HEK293 (cell line): Measurements from ENCODE around the gene STX2.

Experiments used
- CTCF ChIA-PET: fragments of 350-600 bp; formaldehyde crosslinking; extraction: SDS; loops from one replicate; lab custom pipeline; 2021; ENCODE audit warnings: antibody characterized with exemption; lab: Yijun Ruan, JAX
- POLR2A ChIA-PET: fragments of 300-600 bp; formaldehyde crosslinking; extraction: SDS; loops from one replicate; lab custom pipeline; 2020; ENCODE audit warnings: antibody characterized with exemption, inconsistent platforms; lab: Yijun Ruan, JAX
- H3K27ac ChIP-seq: fragments of 200-500 bp; sonication (Bioruptor generic); 2 replicates; pipeline ENCODE4 v1.5.1; 2014; ENCODE audit warnings: low read depth, low read length, control low read depth, inconsistent platforms; ENCODE audit errors: extremely low read depth
- H3K36me3 ChIP-seq, 2 experiments: fragments of 200-500 bp in 1 of 2; sonication (Bioruptor generic) in 1 of 2; 1 replicate in 1 of 2; 2 replicates in 1 of 2; pipeline ENCODE4 v1.5.1; 2014 to 2017; ENCODE audit warnings: inconsistent platforms in 2 of 2, low read length in 2 of 2; ENCODE audit not compliant: control insufficient read depth in 2 of 2, insufficient read depth in 1 of 2
- H3K4me1 ChIP-seq: fragments of 200-500 bp; sonication (Bioruptor generic); 2 replicates; pipeline ENCODE4 v1.5.1; 2014; ENCODE audit warnings: mild to moderate bottlenecking, low read length, inconsistent platforms; ENCODE audit not compliant: control insufficient read depth, insufficient read depth
- H3K4me3 ChIP-seq: 2 replicates; pipeline ENCODE4 v1.5.1; 2011; ENCODE audit warnings: low read depth, mild to moderate bottlenecking, control low read depth, low read length, moderate library complexity
- H3K9me3 ChIP-seq: fragments of 200-500 bp; sonication (Bioruptor generic); 2 replicates; pipeline ENCODE4 v1.5.1; 2014; ENCODE audit warnings: low read depth, low read length, inconsistent platforms; ENCODE audit not compliant: control insufficient read depth, insufficient read depth
- HOXC10 ChIP-seq: sonication (generic); formaldehyde crosslinking; IDR thresholded peaks from 2 replicates; pipeline ENCODE4 v1.8.1; 2023; ENCODE audit warnings: mild to moderate bottlenecking, missing genetic modification reagents
- KLF7 ChIP-seq: fragments of 450-650 bp; formaldehyde crosslinking; IDR thresholded peaks from 2 replicates; pipeline ENCODE4 v1.5.1; 2016; ENCODE audit warnings: missing biosample characterization, missing genetic modification characterization, borderline replicate concordance
- MYNN ChIP-seq: fragments of 450-650 bp; formaldehyde crosslinking; IDR thresholded peaks from 2 replicates; pipeline ENCODE4 v1.5.1; 2016; ENCODE audit warnings: missing biosample characterization, missing genetic modification characterization, borderline replicate concordance
- SP2 ChIP-seq: fragments of 450-650 bp; formaldehyde crosslinking; IDR thresholded peaks from 2 replicates; pipeline ENCODE4 v1.5.1; 2016; ENCODE audit warnings: missing biosample characterization, missing genetic modification characterization
- SP7 ChIP-seq: fragments of 450-650 bp; formaldehyde crosslinking; IDR thresholded peaks from 2 replicates; pipeline ENCODE4 v1.5.1; 2016; ENCODE audit warnings: missing biosample characterization, missing genetic modification characterization
- YY1 ChIP-seq: fragments of 450-650 bp; formaldehyde crosslinking; IDR thresholded peaks from 2 replicates; pipeline ENCODE4 v1.5.1; 2018; ENCODE audit warnings: missing biosample characterization, missing genetic modification characterization
- ZBTB11 ChIP-seq: fragments of 450-650 bp; formaldehyde crosslinking; conservative IDR thresholded peaks from 2 replicates; pipeline ENCODE4 v1.5.1; 2016; ENCODE audit warnings: low read depth, missing biosample characterization, missing genetic modification characterization
- ZBTB26 ChIP-seq: fragments of 450-650 bp; formaldehyde crosslinking; optimal IDR thresholded peaks from 2 replicates; pipeline ENCODE3; 2016; ENCODE audit warnings: missing biosample characterization, mild to moderate bottlenecking, missing genetic modification characterization
- ZFP41 ChIP-seq: fragments of 450-650 bp; formaldehyde crosslinking; IDR thresholded peaks from 2 replicates; pipeline ENCODE4 v1.5.1; 2016; ENCODE audit warnings: missing biosample characterization, missing genetic modification characterization, borderline replicate concordance
- ZNF157 ChIP-seq: fragments of 450-650 bp; formaldehyde crosslinking; IDR thresholded peaks from 2 replicates; pipeline ENCODE4 v1.5.1; 2016; ENCODE audit warnings: missing biosample characterization, missing genetic modification characterization
- ZNF175 ChIP-seq: fragments of 450-650 bp; formaldehyde crosslinking; IDR thresholded peaks from 2 replicates; pipeline ENCODE4 v1.5.1; 2016; ENCODE audit warnings: missing biosample characterization, missing genetic modification characterization
- ZNF335 ChIP-seq: fragments of 450-650 bp; formaldehyde crosslinking; conservative IDR thresholded peaks from 2 replicates; pipeline ENCODE4 v1.5.1; 2016; ENCODE audit warnings: missing biosample characterization, missing genetic modification characterization
- ZNF398 ChIP-seq: fragments of 450-650 bp; formaldehyde crosslinking; IDR thresholded peaks from 2 replicates; pipeline ENCODE4 v1.5.1; 2017; ENCODE audit warnings: missing biosample characterization, missing genetic modification characterization
- ZNF423 ChIP-seq: fragments of 450-650 bp; formaldehyde crosslinking; IDR thresholded peaks from 2 replicates; pipeline ENCODE4 v1.5.1; 2016; ENCODE audit warnings: missing biosample characterization, missing genetic modification characterization
- ZNF585B ChIP-seq: fragments of 450-650 bp; formaldehyde crosslinking; IDR thresholded peaks from 2 replicates; pipeline ENCODE4 v1.5.1; 2016; ENCODE audit warnings: missing biosample characterization, missing genetic modification characterization
- ZNF600 ChIP-seq: fragments of 450-650 bp; formaldehyde crosslinking; IDR thresholded peaks from 2 replicates; pipeline ENCODE4 v1.5.1; 2016; ENCODE audit warnings: missing biosample characterization, missing genetic modification characterization
- ZNF639 ChIP-seq: fragments of 450-650 bp; formaldehyde crosslinking; IDR thresholded peaks from 2 replicates; pipeline ENCODE4 v1.5.1; 2016; ENCODE audit warnings: missing biosample characterization, missing genetic modification characterization
- ZNF747 ChIP-seq: fragments of 450-650 bp; formaldehyde crosslinking; IDR thresholded peaks from 2 replicates; pipeline ENCODE4 v1.5.1; 2016; ENCODE audit warnings: missing biosample characterization, missing genetic modification characterization
- ZNF785 ChIP-seq: fragments of 450-650 bp; formaldehyde crosslinking; IDR thresholded peaks from 2 replicates; pipeline ENCODE4 v1.5.1; 2016; ENCODE audit warnings: missing biosample characterization, missing genetic modification characterization
- ZNF837 ChIP-seq: fragments of 450-650 bp; formaldehyde crosslinking; IDR thresholded peaks from 2 replicates; pipeline ENCODE4 v1.5.1; 2016; ENCODE audit warnings: missing biosample characterization, missing genetic modification characterization
- ZXDB ChIP-seq: fragments of 450-650 bp; formaldehyde crosslinking; IDR thresholded peaks from 2 replicates; pipeline ENCODE4 v1.5.1; 2016; ENCODE audit warnings: missing biosample characterization, missing genetic modification characterization

The STX2 gene

GRCh38 chr12:130873825-130874224 lies 34.8 kb upstream of the STX2 start:
- ChIA-PET CTCF (no interaction called here), POLR2A (no interaction called here)
- Histone ChIP-seq H3K4me3 (no peak overlapping the region; the same call in 1 of the 2 replicates), H3K4me1 (peaks cover 5% of the 10 kb centered on the region; the same call in 1 of the 2 replicates), H3K36me3 (peaks cover 27 to 51% of the 10 kb centered on the region in 2 experiments), H3K9me3 (no peaks in the 10 kb centered on the region), H3K27ac (no peak overlapping the region)
- TF ChIP-seq ZFP41 (tag by site-specific recombination), result no peak
- TF ChIP-seq ZNF423 (tag by site-specific recombination), result no peak
- 0 out of 2 replicates have a peak, but pooled peaks have one; percentile 31 for TF ChIP-seq ZNF600 (tag by site-specific recombination)
- no peak for TF ChIP-seq ZNF398

- ChIA-PET POLR2A (no interaction called here), CTCF (no interaction called here)
- Histone ChIP-seq H3K4me3 (peak overlapping the region; percentile 82), H3K27ac (peak overlapping the region; percentile 87; the same call in 1 of the 2 replicates), H3K9me3 (no peaks in the 10 kb centered on the region), H3K4me1 (peaks cover 5% of the 10 kb centered on the region; the same call in 1 of the 2 replicates), H3K36me3 (peaks cover 27 to 51% of the 10 kb centered on the region in 2 experiments)
- no peak for TF ChIP-seq KLF7 (tag by site-specific recombination)
- TF ChIP-seq SP2, result no peak
- no peak for TF ChIP-seq HOXC10
- TF ChIP-seq ZNF175 (tag by site-specific recombination), result no peak
- TF ChIP-seq ZNF747 (tag by site-specific recombination), result no peak
- TF ChIP-seq ZNF335 (tag by site-specific recombination), result no peak
- TF ChIP-seq ZNF157 (tag by site-specific recombination), result no peak
- TF ChIP-seq MYNN, result no peak
- no peak for TF ChIP-seq ZNF837 (tag by site-specific recombination)
- no peak for TF ChIP-seq ZNF585B (tag by site-specific recombination)
These were observed 34.2 kb upstream of the STX2 start for GRCh38 chr12:130873106-130873795.

GRCh38 chr12:130872179-130873096 lies 33.4 kb upstream of the STX2 start:
- Histone ChIP-seq H3K4me3 (peak overlapping the region; percentile 82), H3K36me3 (peaks cover 27 to 50% of the 10 kb centered on the region in 2 experiments), H3K4me1 (peaks cover 5% of the 10 kb centered on the region; the same call in 1 of the 2 replicates), H3K27ac (peak overlapping the region; percentile 87), H3K9me3 (no peaks in the 10 kb centered on the region)
- ChIA-PET POLR2A (no interaction called here), CTCF (no interaction called here)
- TF ChIP-seq ZXDB (tag by site-specific recombination) (0 out of 2 replicates have a peak, but pooled peaks have one; percentile 17), ZBTB26 (tag by site-specific recombination) (peak; percentile 77), SP7 (0 out of 2 replicates have a peak, but pooled peaks have one; percentile 27), YY1 (tag by site-specific recombination) (peak; percentile 49; the same call in 1 of the 2 replicates), ZNF785 (tag by site-specific recombination) (no peak), ZBTB11 (tag by site-specific recombination) (0 out of 2 replicates have a peak, but pooled peaks have one; percentile 5), SP2 (0 out of 2 replicates have a peak, but pooled peaks have one; percentile 9), ZNF639 (tag by site-specific recombination) (no peak)
